ENCODE measurements around the gene EMP1. TPM values are rescaled to one million over a fixed set of nuclear protein-coding genes. Genes with fewer than 3 reads are reported as not detected.

Gene EMP1
- total RNA-seq, 1 donor from 2014 or later = not detected

GRCh38 chr12:13173012-13173932 lies 23.3 kb upstream of the EMP1 start:
- no peak for DNase-seq
- H3K27ac Mint-ChIP-seq (ENCODE audit: unreplicated experiment) = no peak overlapping the region
- H3K27me3 Mint-ChIP-seq (ENCODE audit: unreplicated experiment) = peaks cover 2% of the 10 kb centered on the region
- no peak for TF ChIP-seq CTCF (IDR thresholded peaks at IDR 0.05; ENCODE audit: partially characterized antibody, unreplicated experiment)
- H3K4me1 Mint-ChIP-seq (ENCODE audit: low read depth, unreplicated experiment) = no peaks in the 10 kb centered on the region
- no peaks in the 10 kb centered on the region for H3K36me3 Mint-ChIP-seq (ENCODE audit: unreplicated experiment)
- no peaks in the 10 kb centered on the region for H3K9me3 Mint-ChIP-seq (ENCODE audit: unreplicated experiment)
- H3K4me3 Mint-ChIP-seq (ENCODE audit: unreplicated experiment) = no peak overlapping the region

DNA sequence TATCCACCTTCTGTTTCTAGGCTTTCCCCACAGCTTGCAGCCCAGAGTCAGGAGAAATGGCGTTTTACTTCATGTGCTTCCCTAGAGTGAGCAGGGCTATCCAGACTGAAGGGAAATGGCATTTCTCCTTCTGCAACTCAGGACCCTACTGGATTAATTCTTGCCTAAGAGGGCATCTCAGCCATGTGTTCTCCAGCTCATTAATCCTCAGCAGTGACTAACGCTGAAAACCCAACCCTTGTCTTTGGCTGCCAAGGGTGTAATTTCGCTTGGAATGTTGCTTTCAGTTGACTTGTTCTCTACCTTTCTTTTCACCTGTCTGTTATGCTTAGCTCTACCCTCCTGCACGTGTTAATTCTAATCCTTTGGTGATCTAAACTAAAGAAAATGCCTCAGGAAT lies 21.0 kb upstream of the EMP1 start:
- no peak for TF ChIP-seq CTCF (IDR thresholded peaks at IDR 0.05; ENCODE audit: partially characterized antibody, unreplicated experiment)
- Mint-ChIP-seq H3K36me3 (ENCODE audit: unreplicated experiment) (no peaks in the 10 kb centered on the region), H3K27ac (ENCODE audit: unreplicated experiment) (no peak overlapping the region), H3K9me3 (ENCODE audit: unreplicated experiment) (no peaks in the 10 kb centered on the region), H3K4me1 (ENCODE audit: low read depth, unreplicated experiment) (peaks cover 6% of the 10 kb centered on the region), H3K27me3 (ENCODE audit: unreplicated experiment) (peaks cover 2% of the 10 kb centered on the region), H3K4me3 (ENCODE audit: unreplicated experiment) (no peak overlapping the region)
- DNase-seq = no peak

GRCh38 chr12:13176256-13176655 lies 20.3 kb upstream of the EMP1 start:
- Mint-ChIP-seq H3K9me3 (ENCODE audit: unreplicated experiment) (no peaks in the 10 kb centered on the region), H3K27me3 (ENCODE audit: unreplicated experiment) (peaks cover 2% of the 10 kb centered on the region), H3K4me3 (ENCODE audit: unreplicated experiment) (no peak overlapping the region), H3K27ac (ENCODE audit: unreplicated experiment) (no peak overlapping the region), H3K4me1 (ENCODE audit: low read depth, unreplicated experiment) (peaks cover 6% of the 10 kb centered on the region), H3K36me3 (ENCODE audit: unreplicated experiment) (no peaks in the 10 kb centered on the region)
- TF ChIP-seq CTCF (IDR thresholded peaks at IDR 0.05; ENCODE audit: partially characterized antibody, unreplicated experiment) = no peak
- no peak for DNase-seq

GRCh38 chr12:13177373-13177772 lies 19.2 kb upstream of the EMP1 start:
- H3K36me3 Mint-ChIP-seq (ENCODE audit: unreplicated experiment) = no peaks in the 10 kb centered on the region
- H3K4me3 Mint-ChIP-seq (ENCODE audit: unreplicated experiment) = no peak overlapping the region
- no peak overlapping the region for H3K27ac Mint-ChIP-seq (ENCODE audit: unreplicated experiment)
- DNase-seq = no peak
- H3K27me3 Mint-ChIP-seq (ENCODE audit: unreplicated experiment) = peaks cover 2% of the 10 kb centered on the region
- no peaks in the 10 kb centered on the region for H3K9me3 Mint-ChIP-seq (ENCODE audit: unreplicated experiment)
- H3K4me1 Mint-ChIP-seq (ENCODE audit: low read depth, unreplicated experiment) = peaks cover 6% of the 10 kb centered on the region
- no peak for TF ChIP-seq CTCF (IDR thresholded peaks at IDR 0.05; ENCODE audit: partially characterized antibody, unreplicated experiment)

- H3K27ac Mint-ChIP-seq (ENCODE audit: unreplicated experiment) = no peak overlapping the region
- no peaks in the 10 kb centered on the region for H3K9me3 Mint-ChIP-seq (ENCODE audit: unreplicated experiment)
These were observed 18.6 kb upstream of the EMP1 start for GRCh38 chr12:13177906-13178305.

More at GRCh38 chr12:13177906-13178305, 18.6 kb upstream of the EMP1 start:
- Mint-ChIP-seq H3K27me3 (ENCODE audit: unreplicated experiment) (peaks cover 2% of the 10 kb centered on the region), H3K36me3 (ENCODE audit: unreplicated experiment) (no peaks in the 10 kb centered on the region), H3K4me3 (ENCODE audit: unreplicated experiment) (no peak overlapping the region), H3K4me1 (ENCODE audit: low read depth, unreplicated experiment) (peaks cover 6% of the 10 kb centered on the region)
- no peak for DNase-seq
- TF ChIP-seq CTCF (IDR thresholded peaks at IDR 0.05; ENCODE audit: partially characterized antibody, unreplicated experiment) = no peak
